Renal cortex interstitium (tissue), 11 donors: ENCODE data around the gene SKAP1. TPM values are rescaled to one million over a fixed set of nuclear protein-coding genes. Genes with fewer than 3 reads are reported as not detected.

ENCODE experiments used
- DNase-seq, 11 donors: peaks; one replicate each; pipeline ENCODE4 v3.0.0-alpha.2; 2013; ENCODE audit warnings: low read depth in 9 of 11, low spot score in 4 of 11; ENCODE audit errors: extremely low read depth in 1 of 11
- polyA plus RNA-seq, 3 donors: library from polyadenylated mRNA; unstranded; fragments of 120-200 nt; gene quantifications; one replicate each; pipeline ENCODE4 v1.2.1, GENCODE V29; 2013; ENCODE audit not compliant: insufficient read length in 3 of 3

SKAP1 gene
- polyA plus RNA-seq, 3 donors: 8.5 to 12.3 (median 10.6) TPM

GRCh38 chr17:48148854-48149786 is 280.9 kb downstream of the SKAP1 start:
- no peak for DNase-seq

- no peak for DNase-seq
Measured at GRCh38 chr17:48148029-48148770, 281.8 kb downstream of the SKAP1 start.

- no peak for DNase-seq
Measured at GRCh38 chr17:48144976-48145798, 284.8 kb downstream of the SKAP1 start.

- no peak for DNase-seq
Measured at GRCh38 chr17:48144231-48144630, 285.8 kb downstream of the SKAP1 start.

GRCh38 chr17:48143629-48144028 is 286.4 kb downstream of the SKAP1 start:
- DNase-seq: no peak

GRCh38 chr17:48139944-48140343 is 290.1 kb downstream of the SKAP1 start:
- DNase-seq: no peak

GRCh38 chr17:48137656-48138055 is 292.4 kb downstream of the SKAP1 start:
- no peak for DNase-seq

GRCh38 chr17:48134912-48135480 is 295.0 kb downstream of the SKAP1 start:
- no peak for DNase-seq

- no peak for DNase-seq
Measured at GRCh38 chr17:48132385-48132784, 297.6 kb downstream of the SKAP1 start.

- peak in 5 of 11 donors; percentile 63 to 78 (median 68) for DNase-seq
Measured at GRCh38 chr17:48131216-48131824, 298.7 kb downstream of the SKAP1 start.

GRCh38 chr17:48129981-48130380 is 300.0 kb downstream of the SKAP1 start:
- DNase-seq: no peak

- no peak for DNase-seq
Measured at GRCh38 chr17:48128400-48128799, 301.6 kb downstream of the SKAP1 start.

GRCh38 chr17:48127371-48128051 is 302.5 kb downstream of the SKAP1 start:
- no peak for DNase-seq

- no peak for DNase-seq
Measured at GRCh38 chr17:48126532-48126850, 303.5 kb downstream of the SKAP1 start.

- DNase-seq: no peak
Measured at GRCh38 chr17:48125829-48126531, 304.0 kb downstream of the SKAP1 start.

GRCh38 chr17:48123776-48124388 is 306.1 kb downstream of the SKAP1 start:
- no peak for DNase-seq

GRCh38 chr17:48123111-48123510 is 306.9 kb downstream of the SKAP1 start:
- DNase-seq: no peak
